HL-60/S4 treated with retinoic acid at 250 ng/mL for 4 days and 3 days (cell line): ENCODE data around the gene CYP2W1.
"Not testable (repeated sequence)": the region's sequence is repeated elsewhere in the genome, so short reads cannot be mapped to it uniquely, and the experiment has no call there.

Source experiments
- in situ Hi-C: fragments of 300-500 bp; cut with MboI; formaldehyde crosslinking; loops from 2 replicates; pipeline ENCODE4 v1.7.0; 2022; ENCODE audit warnings: low sequenced_read_pairs

Gene CYP2W1

DNA sequence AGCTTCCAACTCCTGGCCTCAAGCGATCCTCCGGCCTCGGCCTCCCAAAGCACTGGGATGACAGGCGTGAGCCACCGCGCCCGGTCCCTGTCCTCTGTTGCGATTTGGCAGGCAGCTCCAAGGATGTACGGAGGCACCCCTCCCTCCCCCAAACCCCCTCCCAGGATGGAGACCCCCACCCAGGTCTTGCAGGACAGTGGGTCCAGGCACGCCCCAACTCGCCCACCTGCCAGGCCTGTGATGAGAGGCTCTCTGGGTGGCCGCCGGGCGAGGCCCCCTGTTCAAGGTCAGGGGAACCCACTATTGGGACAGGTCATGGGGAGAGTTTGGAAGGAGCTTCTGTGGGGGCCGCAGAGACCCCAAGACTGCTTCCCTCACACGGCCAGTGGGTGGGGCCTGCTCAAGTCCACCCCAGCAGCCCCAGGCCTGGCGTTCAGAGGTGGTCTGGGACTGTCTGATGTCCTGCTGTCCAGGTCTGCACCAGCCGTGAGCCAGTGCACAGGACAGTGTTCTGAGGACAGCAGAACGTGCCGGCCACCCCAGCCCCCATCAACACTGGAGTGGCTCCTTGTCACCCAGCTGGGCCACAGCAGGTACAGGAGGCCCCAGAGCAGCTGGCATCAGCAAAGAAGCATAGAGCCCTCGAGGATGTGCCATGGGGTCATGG is 31.0 kb upstream of the CYP2W1 start:
- in situ Hi-C loops: no loop called here

DNA sequence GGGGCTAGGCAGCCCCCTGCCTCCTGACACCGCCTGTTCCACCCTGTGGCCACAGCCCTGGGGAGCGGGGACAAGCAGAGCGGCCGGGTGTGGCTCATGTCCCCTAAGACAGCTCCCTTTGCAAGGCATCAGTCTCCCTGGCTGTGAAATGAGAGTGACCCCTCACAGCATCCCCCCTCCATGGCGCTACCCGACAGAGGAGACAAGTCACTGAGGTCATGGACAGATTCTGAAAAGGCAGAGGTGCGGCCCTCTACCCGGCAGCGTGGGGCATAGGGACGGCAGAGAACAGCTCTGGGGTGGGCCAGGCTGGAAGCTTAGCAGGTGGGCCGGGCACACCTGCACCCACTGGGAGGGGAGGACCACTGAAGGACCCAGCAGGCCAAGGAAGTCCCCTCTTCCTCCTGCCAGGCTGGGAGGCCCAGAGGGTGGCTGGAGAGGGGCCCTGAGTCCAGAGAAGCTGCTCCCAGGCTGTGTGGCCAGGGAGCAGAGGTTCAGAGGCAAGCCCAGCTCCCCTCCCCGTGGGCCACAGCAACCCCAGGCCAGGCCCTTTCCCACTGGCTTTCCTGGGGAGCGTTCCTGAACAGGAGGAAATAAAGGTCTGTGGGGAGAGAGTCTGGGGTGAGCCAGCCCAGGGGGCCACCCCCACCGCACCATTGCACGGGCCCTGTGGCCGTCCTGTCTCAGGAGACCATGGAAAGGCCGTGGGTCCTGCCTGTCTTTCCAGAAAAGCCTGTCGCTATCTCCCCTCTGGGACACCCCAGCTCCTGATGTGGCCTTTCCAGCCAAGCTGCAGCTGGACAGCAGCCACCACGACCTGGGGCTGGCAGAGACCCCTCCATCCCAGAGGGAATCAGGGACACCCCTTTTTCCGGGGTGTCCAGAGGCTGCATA is 30.2 kb upstream of the CYP2W1 start:
- in situ Hi-C loops: no loop called here

DNA sequence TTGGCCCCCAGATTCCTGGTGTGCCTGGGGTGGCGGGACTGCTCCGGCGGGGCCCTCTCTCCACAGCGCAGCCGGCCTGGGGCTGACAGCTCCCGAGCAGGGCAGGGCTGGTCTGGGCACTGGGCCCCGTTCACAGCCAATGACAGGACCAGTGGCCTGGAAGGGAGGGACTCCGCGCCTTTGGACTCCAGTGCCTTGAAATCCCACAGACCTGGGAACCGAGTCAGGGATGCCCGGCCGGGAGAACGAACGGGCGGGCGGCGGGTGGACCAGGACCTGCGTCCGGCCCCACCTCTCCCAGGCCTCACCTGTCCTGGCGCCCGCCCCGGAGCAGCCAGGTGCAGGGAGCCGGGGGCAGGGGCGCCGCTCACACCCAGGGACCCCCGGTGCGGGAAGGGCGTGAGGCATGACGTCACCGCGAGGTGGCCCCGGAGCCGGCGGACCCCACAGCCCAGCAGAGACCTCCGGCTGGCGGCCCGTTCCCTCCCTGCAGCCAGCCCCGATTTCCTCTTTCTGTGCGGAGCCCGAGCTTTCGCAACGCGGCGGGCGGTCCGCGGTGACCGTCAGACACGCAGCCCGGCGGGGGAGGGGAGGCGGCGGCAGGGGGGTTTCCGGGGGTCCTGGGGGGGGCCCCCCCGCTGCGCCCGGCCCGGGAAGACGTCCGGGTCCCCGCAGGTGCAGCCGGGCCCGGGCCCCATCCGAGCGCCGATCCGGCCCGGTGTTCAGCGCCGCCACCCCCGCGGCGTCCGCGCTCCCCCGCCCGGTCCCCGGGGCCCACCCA is 29.2 kb upstream of the CYP2W1 start:
- in situ Hi-C loops: no loop called here

DNA sequence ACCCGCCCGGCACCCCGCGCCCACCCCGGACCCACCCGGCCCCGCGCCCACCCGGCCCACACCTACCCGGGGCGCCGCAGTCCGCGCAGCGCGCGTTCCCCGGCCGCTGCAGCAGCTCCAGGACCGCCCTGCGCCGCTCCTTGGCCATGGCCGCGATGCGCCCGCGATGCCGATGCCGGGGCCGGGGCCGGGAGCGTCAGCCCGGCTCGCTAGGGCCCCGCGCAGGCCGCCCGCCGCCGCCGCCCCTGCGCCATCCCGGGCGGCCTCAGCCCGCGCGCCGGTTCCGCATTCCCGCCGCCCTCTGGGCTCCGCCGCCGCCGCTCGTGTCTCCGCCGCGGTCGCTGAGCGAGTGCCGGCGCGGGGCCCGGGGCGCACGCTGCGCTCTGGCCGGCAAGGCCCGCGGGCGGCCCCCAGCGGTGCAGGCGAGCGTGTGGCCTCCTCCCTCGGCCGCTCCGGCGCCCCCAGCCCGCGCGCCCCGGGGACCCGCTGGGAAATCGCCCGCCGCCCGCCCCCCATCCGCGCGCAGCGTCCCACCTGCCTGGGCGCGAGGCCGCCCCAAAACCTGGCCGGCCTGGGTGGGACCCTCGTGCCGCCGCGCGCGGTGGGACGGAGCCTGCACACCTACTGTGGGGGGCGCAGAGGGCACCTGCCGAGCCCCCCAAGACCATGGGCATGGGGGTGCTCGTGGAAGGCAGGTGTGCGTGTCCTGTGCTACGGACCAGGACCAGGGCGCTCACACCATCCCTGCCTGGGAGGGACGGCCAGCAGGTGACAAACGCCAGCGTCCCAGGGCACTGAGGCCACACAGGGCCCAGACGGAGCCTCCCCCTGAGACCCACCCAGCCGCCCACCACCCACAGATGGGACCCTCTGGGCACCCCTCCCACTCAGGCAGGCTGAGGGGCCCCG is 28.4 kb upstream of the CYP2W1 start, which contains the start of gene ADAP1:
Gene ADAP1, minus strand, starts transcription at position 351 of the 909 bp plus-strand sequence. Its CDS starts 203 bp downstream, at position 148.
- in situ Hi-C loops: no loop called here

DNA sequence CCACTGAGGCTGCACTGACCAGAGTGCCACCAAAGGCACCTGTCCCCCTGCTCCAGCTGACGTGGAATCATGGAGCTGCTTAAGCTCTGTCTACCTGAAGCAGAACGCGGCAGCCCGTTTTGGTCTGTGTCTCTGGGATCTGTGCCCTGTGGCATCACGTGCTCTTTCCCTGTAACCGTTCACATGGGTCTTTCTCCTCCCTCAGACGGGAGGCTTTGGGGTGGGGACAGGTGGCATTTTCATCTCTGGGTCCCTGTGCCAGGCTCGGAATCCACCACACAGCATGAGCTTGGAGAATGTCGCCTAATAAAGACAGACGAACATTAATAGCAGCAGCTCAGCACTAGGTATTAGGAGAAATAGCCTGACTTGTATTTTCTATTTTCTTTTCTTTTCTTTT is 26.9 kb upstream of the CYP2W1 start:
- in situ Hi-C loops: no loop called here

DNA sequence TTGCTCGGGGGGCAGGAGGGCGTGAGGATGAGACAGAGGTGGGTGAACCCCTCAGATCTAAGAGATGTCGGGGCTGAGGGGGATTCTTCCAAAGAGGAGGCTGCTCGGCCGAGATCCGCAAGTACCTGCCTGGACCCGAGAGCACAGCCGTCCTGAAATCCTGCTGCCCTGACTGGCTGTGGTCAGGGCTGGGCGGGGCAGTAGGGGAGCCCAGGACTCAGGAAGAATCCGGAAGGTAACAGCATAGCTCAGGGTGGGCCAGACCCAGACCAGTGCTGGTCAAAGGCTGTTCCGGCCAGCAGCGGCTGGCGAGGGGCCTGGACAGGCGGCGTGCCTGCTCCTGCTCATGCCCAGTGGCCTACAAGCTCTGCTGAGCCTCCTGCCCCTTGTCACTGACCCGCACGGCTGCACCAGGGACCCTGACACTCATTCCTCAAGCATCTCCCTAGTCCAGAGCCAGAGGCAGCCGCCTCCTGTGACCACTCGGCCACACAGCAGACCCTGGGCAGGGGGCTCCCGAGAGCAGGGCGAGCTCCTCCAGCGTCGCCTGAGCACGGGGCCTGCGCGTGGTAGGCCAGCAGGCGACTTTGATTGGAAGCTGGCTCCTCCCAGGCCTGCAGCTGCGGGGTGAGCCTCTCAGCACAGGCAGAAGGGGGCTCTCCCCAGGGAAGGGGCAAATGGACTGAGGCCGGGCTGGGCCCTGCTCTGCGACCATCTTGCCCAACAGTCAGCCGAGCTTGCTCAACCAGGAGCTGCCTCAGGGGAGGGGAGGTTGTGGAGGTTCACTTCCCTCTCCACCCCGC is 25.4 kb upstream of the CYP2W1 start:
- in situ Hi-C loops: no loop called here

DNA sequence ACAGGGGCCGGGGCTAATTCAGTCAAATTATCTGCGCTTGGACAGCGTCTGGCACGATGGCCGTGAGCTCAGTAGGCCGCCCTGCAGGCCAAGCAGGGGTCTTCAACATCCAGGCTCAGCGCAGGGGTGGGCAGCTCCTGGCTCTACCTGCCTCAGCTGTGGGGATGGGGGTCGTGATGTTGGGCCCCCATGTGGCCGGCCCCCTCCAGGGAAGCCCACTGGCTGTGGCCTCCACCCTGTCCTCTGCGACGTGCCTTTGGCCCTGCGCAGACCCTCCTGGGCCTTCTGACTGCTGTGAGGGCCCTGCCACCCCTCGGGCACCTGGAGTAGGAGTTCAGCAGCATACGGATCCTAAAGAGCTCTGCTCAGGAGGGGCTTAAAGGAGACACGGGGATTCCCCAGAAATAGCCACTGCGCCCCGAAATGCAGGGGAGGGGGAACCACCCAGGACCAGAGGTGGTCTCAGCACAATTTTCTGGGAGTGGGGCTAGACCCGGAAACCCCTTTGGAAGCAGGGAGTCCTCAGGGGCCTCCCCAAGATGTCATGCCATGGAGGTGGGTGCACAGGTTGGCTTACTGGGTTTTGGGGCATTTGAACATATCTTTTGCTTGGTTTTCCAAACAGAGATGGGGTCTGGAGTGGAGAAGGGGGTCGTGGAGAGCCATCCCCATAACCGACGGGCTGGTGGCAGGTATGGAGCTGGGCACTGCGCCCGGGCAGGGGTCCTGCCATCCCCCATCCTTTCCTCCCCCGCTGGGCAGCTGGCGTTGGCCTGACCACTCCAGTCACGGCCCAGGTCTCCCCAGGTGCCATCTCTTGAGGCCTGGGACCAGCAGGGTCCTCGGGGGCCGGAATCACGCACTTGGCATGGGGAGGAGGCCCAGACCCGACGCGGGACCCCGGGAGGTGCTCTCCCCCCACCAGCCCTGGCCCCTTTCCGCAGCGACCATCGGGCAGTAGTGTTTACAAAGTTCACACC is 24.5 kb upstream of the CYP2W1 start:
- in situ Hi-C loops: no loop called here

DNA sequence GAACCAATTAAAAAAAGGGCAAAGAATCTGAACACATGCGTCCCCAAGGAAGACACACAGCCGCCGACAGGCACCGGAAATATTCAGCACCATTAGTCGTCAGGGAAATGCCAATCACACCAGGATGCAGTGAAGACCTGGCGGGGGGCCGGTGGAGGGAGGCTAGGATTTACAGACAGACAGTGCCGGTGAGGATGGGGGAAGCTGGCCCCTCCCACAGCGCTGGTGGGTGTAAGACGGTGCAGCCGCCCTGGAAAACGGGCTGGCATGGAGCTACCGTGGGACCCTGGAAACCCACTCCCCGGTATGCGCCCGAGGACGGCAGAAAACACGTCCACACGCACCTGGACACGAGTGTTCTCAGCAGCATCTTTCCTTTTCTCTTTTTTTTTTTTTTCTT is 23.7 kb upstream of the CYP2W1 start:
- in situ Hi-C loops: no loop called here

DNA sequence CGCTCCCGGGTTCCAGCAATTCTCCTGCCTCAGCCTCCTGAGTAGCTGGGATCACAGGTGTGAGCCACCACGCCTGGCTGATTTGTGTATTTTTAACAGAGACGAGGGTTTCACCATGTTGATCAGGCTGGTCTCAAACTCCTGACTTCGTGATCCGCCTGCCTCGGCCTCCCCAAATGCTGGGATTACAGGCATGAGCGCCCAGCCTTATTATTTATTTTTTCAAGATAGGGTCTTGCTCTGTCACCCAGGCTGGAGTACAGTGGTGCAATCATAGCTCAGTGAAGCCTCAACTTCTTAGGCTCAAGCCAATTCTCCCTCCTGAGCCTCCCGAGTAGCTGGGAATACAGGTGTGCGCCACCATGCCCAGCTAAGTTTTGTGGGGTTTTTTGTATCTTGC is 23.2 kb upstream of the CYP2W1 start:
- in situ Hi-C loops: not testable (repeated sequence)

DNA sequence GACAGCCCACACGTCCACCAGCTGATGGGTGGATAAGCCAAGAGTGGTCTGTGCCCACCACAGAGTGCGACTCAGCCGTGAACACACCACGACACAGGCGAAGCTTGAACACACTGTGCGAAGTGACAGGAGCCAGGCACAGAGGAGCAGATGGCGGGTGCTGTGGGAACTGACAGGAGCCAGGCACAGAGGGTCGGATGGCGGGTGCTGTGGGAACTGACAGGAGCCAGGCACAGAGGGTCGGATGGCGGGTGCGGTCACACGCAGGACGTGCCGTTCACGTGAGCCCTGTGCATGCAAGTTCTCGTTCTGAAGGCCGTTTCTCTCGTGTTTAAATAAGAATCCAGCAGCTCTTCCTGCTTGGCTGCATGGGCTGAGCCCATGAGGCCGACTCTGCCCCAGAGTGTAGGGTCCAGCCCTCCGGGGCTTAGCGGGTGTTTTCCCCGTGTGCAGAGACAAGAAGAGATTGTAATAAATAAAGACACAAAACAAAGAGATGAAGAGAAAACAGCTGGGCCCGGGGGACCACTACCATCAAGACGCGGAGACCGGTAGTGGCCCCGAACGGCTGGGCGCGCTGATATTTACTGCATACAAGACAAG is 22.6 kb upstream of the CYP2W1 start:
- in situ Hi-C loops: no loop called here

DNA sequence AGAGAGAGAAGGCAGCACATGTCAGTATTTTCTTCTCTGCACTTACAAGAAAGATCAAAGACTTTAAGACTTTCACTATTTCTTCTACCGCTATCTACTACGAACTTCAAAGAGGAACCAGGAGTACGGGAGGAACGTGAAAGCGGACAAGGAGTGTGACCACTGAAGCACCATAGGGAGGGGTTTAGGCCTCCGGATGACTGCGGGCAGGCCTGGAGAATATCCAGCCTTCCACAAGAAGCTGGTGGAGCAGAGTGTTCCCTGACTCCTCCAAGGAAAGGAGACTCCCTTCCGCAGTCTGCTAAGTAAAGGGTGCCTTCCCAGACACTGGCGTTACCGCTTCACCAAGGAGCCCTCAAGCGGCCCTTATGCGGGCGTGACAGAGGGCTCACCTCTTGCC is 22.0 kb upstream of the CYP2W1 start:
- in situ Hi-C loops: not testable (repeated sequence)

DNA sequence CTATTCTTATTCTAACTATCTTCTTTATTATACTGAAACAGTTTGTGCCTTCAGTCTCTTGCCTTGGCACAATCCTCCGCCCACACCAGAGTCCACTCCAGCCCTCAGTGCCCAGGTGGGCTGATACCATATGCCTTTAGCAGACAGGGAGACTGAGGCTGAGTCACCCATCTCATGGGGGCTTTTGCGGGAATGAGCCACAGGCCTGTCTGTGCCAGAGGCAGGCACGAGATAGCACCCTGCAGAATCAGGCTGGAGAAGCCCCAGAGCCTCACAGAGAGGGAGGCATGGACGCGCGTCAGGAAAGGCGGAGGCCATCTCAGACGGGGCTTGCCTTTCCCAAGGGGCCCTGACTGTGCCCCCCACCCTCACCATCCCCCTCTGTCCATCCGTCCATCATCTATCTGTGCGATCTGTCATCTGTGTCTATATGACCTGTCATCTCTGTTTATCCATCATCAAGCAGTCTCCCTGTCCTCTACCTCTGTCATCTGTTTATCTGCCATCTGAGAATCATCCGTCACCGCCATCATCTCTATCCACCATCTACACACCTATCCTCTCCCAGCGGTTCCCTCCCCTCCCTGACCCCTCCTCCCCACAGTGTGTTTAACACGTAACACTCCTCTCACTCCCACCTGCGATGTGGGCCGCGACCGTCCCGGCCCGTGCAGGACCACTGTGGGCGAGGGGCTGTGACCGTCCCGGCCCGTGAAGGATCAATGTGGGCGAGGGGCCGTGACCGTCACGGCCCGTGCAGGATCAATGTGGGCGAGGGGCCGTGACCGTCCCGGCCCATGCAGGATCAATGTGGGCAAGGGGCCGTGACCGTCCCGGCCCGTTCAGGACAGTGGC is 21.2 kb upstream of the CYP2W1 start:
- in situ Hi-C loops: no loop called here

DNA sequence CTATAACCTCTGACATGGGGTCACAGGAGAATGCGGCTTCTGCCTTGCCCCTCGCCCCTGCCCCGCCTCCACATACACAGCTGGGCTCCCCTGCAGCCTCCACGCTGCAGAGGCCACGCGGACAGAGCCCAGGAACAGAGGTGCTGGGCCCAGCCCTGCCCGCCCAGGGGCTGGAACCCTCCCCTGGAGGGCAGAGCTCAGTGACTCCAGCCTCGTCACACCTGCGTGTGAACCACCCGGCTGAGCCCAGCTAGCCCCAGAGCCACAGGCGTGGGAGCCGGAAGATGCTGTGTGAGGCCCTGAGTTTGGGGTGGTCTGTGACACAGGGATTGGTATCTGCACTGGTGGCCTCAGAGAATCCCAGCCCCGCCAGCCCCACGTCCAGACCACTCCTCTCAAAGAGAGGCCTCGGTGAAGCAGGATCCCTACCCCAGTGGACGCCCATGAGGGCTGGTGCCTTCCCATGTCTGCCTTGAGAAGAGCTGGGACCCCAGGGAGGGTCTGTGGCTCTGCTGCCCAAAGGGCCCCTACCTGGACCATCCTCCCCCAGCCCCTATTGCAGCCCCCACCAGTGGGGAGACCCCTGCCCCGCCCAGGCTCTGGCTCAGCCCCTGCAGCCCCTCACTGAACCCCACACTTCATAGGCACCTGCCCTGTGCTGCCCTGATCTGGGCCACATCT is 20.4 kb upstream of the CYP2W1 start:
- in situ Hi-C loops: no loop called here

DNA sequence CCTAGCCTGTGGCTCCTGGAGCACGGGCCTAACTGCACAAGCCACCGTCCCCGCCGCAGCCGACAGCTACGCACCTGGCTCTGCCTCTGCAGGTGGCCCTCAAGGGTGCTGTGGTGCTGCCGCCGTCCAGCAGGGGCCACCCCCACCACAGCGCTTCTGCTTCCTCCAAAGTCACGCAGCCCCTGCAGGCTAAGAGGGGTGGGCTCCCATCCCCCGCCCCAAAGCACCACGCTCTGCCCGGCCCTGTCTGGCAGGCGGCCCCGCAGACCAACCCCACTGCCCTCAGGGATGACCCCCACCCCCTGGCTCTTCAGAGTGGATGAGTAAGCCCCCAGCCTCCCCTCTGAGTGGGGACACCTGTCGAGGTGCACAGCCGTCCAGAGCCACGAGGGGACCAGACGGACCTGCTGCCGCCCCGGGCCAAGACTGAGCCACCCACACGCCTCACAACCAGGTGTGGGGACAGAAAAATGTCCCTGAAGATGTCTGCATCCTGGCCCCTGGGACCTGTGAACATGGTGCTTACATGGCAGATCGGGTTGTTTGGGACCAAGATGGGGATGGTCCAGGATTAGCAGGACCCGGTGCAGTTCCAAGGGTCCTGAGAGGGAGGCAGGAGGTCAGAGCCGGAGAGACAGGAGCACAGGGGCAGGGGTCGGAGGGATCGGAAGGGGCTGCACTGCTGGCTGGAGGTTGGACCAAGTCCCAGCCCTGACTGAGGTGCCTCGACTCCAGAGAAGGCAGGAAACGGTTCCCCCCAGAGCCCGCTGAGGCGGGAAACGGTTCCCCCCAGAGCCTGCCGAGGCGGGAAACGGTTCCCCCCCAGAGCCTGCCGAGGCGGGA is 19.5 kb upstream of the CYP2W1 start:
- in situ Hi-C loops: no loop called here

DNA sequence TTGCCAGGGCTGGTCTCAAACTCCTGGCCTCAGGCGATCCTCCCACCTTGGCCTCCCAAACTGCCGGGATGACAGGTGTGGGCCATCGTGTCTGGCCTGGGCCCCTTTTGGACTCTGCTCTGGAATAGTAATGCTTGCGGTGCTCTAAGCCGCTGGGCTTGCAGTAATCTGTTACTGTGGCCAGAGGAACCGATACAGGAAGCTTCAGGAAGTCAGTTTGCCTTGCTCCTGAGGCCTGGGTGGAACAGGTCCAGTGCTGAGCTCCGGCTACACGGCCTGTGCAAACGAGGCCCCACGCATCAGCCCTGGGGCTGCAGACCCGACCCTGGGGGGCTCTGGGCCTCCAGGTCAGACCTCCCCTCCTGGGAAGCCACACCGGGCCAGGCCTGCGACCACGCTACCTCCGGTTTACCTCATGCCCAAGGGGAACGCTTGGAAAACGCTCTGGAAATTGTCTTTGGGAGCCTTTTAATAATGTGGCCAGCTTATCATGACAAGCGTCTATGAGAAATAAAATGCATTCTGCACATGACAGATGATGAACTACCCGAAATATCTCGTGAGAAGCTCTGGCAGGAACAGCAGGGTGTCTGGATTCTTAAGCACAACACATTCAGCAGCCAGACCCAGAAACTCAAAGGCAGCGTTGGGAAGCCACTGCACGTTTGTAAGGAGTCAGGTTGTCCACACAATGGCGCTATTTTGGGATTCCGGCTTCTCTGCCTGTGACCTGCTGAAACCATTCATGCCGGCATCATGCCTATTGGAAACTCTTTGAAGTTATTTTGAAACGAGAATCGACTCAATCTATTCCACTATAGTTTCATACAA is 18.4 kb upstream of the CYP2W1 start:
- in situ Hi-C loops: no loop called here
